GM19372 (cell line): Measurements from ENCODE around the gene BICD2.
A peak's percentile ranks its signal among the peaks of the same experiment; 100 is the strongest.
"Not testable (repeated sequence)": the region's sequence is repeated elsewhere in the genome, so short reads cannot be mapped to it uniquely, and the experiment has no call there.

Experiments used
- ATAC-seq: cut with Tn5 transposase; IDR thresholded peaks from one replicate; pipeline ENCODE4 v1.9.1; 2021; ENCODE audit warnings: mild to moderate bottlenecking, low read depth, moderate library complexity; ENCODE audit not compliant: unreplicated experiment

The BICD2 gene

DNA sequence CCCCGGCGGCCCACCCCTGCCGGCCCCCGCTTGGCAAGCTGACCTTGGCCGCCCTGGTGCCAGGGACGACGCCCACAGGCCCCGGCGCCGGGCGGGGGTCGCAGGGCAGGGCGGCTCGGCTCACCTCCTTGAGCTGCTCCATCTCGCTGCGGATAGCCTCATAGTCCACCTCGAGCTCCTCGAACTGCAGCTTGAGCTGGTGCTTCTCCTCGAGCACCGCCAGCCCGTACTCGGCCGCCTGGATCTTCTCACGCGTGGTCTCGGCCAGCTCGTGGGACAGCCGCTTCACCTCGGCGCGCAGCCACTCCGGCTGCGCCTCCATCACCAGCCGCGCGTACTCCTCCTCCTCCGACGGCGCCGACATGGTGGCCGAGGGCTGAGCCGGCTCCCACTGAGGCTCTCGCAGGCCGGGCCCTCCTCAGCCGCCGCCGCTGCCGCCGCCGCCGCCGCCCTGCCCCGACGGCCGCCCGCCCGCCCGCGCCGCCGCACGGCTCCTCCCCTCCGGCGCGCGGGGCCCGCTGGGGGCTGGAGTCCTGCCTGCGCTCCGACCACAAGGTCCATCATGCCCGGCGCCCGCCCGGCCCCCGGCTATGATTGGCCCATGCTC is at the start of gene BICD2:
TSS of gene BICD2 (minus strand) at position 453 of the 607 bp plus-strand sequence. CDS start at position 364, 89 bp downstream.
- ATAC-seq, result peak; percentile 92

DNA sequence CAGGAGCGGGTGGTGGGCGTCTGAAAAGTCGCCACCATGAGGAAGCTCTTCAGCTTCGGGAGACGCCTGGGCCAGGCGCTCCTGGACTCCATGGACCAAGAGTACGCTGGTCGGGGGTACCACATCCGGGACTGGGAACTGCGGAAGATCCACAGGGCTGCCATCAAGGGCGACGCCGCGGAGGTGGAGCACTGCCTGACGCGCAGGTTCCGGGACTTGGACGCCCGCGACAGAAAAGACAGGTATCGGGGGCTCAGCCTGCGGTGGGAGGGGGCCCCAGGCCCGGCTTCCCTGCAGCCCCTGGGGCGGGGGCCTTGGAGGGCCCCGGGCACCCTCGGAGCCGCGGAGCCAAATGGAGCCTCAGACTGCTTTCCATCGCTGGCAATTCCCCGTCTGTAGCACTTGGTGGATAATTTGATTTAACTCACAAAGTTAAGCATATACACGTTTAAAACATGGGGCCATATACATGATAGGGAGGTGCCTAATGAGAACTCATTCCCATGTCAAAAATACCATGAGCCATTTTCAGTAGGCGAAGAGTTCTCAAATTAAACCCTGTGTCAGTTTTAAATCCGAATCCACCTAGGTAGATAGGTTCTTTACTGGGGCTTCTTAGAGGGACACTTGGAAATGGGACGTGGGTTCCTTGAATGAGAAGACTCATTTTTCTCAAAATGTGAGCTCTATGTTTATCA is 45.1 kb upstream of the BICD2 start:
- not testable (repeated sequence) for ATAC-seq

DNA sequence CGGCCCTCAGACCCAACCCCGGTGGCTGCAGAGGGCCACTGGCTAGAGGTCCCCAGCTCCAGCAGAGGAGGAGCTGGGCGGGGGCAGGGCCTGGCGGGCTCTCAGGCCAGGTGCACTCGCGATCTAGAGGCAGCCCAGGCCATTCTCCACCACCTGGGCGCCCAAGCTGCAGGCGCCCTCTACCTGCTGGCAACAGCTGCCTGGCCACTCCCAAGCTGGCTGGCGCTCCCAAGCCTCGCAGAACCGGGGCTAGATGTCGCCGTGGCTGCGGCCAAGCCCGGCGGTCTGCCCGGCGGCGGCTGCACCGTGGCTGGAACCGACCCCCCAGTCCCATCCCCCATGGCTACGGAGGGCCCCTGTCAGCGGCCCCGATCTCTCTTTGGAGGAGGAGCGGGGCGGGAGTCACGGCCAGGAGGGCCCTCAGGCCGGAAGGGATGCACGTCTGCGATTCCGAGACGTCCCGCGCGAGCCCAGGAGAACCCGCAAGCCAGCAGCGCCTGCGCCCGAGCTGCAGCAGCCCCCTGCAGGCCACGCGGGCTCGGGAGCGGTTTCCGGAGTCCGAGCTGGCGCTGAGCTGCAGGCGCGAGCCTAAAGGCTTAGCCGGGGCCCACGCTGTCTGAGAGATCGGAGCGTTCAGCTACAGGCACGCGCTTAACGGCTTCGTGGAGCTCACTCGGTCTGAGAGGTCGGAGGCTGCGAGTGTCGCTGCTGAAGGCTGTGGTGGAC is 44.3 kb upstream of the BICD2 start:
- ATAC-seq, result peak; percentile 56

DNA sequence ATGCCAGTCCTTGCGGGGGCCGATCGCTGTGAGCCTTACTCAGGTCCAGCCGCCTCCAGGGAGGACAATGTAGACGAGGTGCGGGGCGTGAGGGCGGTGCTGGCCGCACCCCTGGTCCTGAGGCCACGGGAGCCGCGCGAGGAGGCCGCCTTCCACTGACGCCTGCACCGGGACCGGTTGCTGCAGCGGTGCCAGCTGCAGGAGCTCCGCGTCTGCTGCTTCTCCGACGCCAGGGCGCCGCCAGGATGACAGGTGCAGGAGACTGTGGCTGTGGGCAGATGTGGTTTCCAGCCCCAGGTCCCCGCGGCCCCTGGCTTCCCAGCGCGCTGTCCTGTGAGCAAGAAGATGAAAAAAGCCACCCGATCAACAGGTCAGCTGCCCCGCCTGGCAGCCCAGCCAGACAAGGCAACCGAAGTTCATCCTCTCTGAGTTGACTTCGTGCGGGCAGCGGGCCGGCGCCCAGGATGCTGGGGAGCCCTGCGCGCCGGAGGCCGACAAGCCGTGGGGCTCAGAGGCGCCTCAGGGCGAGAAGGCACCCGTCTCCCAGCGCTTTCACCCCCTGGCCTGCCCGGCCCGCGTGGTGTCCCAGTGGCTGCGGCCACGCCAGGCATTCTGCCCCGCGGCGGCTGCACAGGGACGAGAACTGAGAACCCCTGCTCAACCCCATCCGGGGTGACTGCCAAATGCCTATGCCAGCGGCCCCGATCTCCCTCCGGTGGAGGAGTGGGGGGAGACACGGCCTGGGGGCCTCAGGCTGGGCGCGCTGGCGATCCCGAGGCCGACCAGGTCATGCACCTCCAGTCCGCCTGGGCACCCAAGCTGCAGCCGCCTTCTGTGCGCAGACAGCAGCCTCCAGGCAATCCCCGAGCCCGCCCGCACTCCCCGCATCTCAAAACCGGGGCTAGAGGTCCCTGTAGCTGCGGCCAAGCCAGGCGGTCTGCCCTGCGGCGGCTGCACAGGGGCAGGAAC is 43.4 kb upstream of the BICD2 start:
- ATAC-seq, result no peak

DNA sequence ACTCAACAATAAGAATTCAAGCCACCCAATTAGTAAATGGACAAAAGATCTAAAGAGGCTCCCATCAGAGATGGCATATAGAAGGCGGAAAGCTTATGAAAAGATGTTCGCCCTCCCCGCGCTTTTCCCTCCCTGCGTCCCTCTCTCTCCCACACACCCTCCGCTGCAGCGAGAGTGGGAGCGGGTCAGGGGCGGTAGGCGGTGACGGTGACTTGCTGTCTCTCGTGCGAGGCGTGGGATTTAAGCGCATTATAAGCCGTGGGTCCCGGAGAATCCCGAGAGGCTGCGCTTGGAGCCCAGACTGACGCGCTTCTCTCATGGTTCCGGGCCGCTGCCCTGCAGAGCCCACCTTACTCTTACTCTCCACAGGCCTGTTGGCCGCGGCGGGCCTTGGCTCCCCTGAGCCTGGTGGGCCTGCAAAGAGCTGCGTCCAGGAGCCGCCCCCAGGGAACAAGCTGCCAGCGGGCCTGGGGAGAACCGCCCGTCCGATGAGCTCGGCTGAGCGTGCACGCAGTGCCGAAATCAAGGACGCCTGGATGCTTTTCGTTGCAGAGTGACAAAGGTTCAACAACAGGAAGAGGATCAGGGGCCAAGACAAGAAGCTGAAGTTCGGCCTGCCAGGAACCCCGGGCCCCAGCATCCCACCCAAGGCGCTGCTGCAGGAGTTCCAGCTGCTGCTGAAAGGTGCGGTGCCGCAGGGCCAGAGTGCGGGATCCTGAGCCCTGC is 42.6 kb upstream of the BICD2 start:
- no peak for ATAC-seq

DNA sequence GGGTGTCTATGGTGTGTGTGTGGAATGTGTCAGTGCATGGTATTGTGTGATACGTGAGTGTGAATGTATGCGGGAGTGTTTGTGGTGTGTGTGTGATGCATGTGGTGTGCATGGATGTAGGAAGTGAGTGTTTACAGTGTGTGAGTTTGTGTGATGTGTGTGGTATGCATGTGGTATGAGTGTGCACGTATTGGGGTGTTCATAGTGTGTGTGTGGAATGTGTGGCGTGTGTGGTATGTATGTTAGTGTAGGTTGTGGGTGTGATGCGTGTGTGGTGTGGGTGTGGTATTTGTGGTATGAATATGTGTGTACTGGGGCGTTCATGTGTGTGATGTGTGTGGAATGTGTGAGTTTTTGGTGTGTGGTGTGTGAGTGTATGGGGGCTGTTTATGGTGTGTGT is 40.1 kb upstream of the BICD2 start:
- no peak for ATAC-seq

DNA sequence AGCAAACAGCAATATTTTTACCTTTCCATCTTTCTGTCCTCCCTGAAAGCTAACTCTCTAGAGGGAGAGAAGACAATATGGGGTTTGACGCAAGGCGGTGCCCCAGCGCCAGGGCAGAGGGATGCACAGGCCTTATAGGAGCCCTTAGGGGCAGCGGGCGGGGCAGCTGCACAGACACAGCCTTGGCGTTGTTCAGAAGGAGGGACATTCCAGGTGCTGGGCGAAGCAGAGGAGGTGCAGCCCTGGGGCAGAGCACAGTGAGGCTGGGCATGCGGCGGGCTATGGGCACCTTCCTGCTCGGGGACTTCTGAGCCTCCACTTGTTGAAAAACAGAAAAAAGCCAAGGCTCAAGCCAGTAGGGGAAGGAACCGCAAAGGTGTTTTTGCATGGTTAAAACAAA is 33.7 kb upstream of the BICD2 start:
- ATAC-seq, result no peak

DNA sequence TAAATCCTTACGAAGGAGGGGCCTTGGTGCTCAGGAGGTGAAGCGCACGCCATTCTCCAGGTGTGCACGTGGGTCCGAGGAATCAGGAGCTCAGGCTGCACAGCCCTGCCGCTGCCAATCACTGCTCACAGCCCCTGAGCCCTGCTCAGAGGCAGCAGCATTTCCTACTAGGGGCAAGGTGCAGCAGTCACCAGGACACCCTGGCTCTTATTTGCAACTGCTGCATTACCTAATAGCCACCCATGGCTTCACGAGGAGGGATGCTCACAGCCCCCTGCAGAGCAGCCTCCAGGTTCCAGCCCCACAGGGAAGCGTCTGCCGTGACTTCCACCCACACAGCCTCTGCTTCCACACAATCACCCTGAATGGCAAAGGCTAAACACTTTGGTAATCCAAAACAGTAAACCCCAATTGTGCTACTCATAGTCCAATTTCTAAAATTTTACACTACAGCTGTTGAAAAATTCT is 31.7 kb upstream of the BICD2 start:
- not testable (repeated sequence) for ATAC-seq

DNA sequence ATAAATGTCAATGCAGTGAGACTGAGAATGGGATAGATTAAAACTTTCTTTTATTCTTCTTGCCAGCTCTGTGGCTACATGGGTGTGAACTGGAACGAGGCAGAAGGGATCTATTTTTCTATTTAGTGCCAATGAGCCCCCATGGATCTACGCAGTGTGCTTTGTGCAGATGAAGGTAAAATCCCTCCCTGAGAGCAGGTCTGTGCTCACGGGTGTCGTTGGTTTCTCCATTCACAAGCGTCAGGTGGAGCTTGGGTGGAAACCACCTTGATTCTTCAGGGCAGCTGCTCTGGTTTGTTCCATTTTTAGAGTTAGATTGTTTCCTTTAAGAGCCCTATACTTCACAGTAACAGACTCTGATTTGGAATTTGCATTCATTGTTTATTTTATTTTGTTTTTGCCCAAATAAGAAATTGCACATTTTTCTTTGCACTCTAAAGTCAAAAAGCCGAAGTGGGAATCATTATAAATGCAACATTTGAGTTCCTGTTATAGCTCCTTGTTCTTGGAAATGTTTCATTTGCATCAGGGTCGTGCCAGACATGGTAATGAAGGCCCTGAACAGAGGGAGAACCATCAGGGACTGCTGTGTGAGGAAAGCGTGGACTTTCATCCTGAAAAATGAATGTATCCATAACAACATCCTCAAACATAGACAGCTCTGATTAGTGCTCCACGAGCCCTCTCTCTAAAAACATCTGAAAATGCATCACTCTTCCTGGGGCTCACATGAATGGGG is 31.1 kb upstream of the BICD2 start:
- ATAC-seq, result no peak

DNA sequence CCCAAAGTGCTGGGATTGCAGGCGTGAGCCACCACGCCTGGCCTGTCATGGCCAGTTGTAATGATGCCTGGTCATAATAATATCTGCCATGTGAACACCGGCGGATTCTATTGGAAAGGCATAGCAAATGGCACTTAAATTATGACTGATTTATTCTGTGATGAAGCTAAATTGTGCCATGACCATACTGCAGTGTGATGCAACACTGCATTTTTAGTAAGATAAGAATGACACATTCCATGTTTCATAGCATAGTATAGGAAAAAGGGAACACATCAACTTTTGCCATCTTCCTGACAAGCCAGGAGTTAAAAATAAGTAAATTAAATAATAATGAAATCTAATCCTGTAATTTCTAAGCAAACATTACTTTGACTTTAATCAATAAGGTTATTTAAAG is 30.4 kb upstream of the BICD2 start:
- ATAC-seq, result no peak

DNA sequence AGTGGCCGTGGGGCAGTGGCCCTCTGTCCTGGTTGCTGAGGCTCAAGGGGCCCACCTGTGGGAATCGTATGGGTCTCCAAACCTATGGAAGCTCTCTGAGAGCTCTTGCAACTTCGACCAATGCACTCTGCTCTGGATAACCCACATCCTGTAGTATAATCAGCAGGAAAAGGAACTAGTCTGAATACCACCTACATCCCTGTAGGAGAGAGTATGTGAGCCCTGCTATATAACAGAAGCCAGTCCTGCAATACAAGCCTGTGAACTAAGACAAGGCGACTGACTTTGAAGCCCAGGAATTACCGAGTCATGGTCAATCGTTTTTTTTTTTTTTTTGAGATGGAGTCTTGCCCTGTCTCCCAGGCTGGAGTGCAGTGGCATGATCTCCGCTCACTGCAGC is 29.8 kb upstream of the BICD2 start:
- no peak for ATAC-seq

DNA sequence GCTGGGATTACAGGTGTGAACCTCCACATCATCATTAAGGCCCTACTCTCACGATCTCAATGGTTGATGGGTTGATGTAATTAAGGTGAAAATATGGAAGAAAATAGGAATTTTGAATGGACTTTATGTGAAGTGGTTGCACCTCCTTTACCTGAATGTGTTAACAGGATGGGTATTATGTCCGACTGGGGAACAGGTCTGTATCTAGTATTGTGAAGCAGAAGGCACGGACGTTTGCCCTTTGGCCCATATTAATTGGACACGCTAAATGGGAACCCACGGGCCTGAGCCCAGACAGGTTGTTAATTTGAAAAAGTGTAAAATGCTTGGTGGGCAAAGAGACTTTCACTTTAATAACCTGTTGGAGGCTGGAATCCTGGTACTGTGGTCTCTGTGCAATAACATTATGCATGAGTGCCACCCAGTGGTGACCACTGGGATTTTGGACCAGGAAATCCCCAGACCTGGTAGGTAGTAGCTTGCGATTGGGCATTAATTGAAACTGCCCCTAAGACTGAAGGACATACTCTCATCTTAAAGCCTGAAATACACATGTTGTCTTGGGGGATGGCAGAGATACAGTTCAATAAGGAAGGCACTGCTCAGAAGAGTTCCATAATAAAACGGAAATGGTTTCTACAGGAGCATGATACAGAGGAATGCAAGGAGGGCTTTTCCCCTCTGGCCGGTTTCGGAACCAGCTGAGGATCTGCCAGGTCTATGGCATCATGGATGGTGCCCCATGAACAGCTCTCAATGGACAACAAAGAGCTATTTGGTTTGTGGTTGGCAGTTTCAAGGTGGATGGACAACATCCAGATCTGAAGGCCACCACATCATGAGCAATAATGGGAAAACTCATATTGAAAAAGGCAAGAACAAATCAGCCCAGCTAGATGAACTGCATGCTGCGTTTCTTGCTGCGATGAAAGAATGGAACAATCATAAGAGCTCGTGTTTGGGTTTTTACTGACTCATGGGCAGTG is 26.2 kb upstream of the BICD2 start:
- ATAC-seq, result peak; percentile 70

DNA sequence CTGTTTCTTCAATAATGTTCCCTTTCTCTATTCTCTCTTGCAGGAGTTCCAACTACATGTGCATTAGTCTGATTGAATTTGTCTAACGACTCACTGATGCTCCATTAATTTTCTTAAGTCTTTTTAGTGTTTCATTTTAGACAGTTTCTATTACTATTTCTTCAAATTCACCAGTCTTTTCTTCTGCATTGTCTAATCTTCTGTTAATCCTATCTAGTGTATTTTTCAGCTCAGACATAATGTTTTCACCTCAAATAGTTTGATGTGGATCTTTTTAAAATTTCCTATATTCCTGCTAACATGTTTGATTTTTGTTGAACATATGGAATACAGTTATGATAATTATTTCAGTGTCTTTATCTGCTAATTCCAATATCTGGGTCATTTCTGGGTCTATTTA is 21.7 kb upstream of the BICD2 start:
- ATAC-seq, result no peak

DNA sequence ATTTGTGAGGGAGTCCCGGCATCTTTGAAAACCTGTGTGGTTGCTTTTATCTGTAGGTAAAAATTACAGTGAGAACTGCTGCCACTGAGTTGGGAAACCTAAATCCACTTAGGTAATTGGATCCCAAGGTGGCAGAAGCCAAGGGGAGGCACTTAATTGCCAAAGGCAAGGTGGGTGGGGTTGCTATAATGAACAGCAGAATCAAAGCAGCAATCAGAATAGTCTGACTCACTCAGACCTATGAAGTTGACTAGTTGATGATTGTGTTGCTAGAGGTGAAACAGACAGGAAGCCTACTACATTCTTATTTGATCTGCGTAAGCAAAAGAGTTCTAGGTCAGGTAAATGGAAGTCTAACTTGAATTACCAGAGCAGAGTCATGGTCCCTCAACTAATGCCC is 17.3 kb upstream of the BICD2 start:
- no peak for ATAC-seq

DNA sequence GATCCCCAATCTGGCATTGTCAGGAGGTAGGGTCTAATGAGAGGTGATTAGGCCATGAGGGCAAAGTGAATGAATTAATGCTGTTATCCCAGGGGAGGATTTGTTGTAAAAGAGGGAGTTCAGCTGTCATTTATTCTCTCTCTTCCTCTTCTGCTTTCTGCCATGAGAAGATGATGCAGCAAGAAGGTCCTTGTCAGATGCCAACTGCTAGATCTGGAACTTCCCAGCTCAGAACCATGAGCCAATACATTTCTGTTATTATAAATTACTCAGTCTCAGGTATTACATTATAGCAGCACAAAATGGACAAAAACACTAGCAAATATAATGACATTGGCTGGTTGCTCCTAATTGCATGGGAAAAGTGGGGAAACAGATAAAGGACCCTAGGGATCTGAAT is 15.6 kb upstream of the BICD2 start:
- no peak for ATAC-seq

DNA sequence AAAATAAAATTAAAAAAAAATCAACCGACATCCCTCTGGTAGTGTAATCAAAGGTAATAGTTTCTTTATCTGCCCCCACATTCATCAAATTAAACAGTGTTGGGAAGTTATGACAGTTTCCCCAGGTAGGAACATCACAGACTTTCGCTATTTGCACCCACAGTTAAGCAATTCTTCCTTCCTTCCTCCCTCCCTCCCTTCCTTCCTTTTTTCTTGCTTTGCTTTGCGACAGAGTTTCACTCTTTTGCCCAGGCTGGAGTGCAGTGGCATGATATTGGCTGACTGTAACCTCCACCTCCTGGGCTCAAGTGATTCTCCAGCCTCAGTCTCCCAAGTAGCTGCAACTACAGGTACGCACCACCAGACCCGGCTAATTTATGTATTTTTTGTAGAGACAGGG is 10.8 kb upstream of the BICD2 start:
- ATAC-seq, result no peak

DNA sequence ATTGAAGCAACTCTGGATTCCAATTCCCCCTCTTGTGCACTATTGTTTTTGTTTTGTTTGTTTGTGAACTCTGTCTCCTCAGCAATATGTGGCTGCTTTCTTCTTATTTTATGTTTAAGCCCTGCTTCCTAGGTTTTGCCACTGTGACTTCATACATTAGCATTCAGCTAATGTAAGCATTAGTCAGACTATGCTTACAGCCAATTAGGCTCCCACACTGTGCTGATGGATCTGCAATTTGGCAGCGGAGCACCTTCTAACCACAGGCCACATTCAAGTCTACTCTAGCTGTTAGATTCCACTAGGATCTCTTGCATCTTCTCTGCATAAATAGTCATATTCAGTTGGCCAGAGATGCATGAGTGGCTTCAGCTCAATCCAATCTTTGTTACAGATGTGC is 9.6 kb upstream of the BICD2 start:
- ATAC-seq, result no peak

DNA sequence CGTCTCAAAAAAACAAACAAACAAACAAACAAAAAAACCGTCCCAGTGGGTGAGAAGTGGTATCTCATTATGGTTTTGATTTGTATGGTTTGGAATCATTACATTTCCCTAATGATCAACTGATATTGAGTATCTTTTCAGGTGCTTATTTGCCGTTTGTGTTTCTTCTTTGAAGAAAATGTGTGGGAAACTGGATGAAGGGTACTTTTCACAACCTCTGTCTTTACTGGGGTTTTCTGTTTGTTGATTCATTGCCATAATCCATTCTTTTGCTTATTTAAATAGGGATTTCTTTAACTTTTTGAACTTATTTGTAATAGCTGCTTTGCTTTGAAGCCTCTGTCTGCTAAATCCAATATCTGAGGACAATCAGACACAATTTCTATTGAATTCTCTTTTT is 9.2 kb upstream of the BICD2 start:
- no peak for ATAC-seq
